HEK293 (cell line): ENCODE data around the gene AKT2.

Source experiments
- CTCF ChIP-seq: fragments of 450-650 bp; formaldehyde crosslinking; IDR thresholded peaks from 2 replicates; pipeline ENCODE4 v1.5.1; 2016; ENCODE audit warnings: missing biosample characterization, missing genetic modification characterization
- KLF1 ChIP-seq: fragments of 450-650 bp; formaldehyde crosslinking; IDR thresholded peaks from 2 replicates; pipeline ENCODE4 v1.5.1; 2016; ENCODE audit warnings: missing biosample characterization, missing genetic modification characterization
- PBX3 ChIP-seq: sonication (generic); formaldehyde crosslinking; IDR thresholded peaks from 2 replicates; pipeline ENCODE4 v1.8.1; 2022; ENCODE audit warnings: mild to moderate bottlenecking, moderate library complexity, missing genetic modification reagents
- PRDM10 ChIP-seq: fragments of 450-650 bp; formaldehyde crosslinking; IDR thresholded peaks from 2 replicates; pipeline ENCODE4 v1.5.1; 2016; ENCODE audit warnings: missing biosample characterization, missing genetic modification characterization
- RBAK ChIP-seq: fragments of 450-650 bp; formaldehyde crosslinking; IDR thresholded peaks from 2 replicates; pipeline ENCODE4 v1.5.1; 2016; ENCODE audit warnings: missing biosample characterization, missing genetic modification characterization
- SALL2 ChIP-seq: fragments of 450-650 bp; formaldehyde crosslinking; IDR thresholded peaks from 2 replicates; pipeline ENCODE4 v1.5.0; 2017; ENCODE audit warnings: missing biosample characterization, mild to moderate bottlenecking, missing genetic modification characterization, borderline replicate concordance
- ZBTB1 ChIP-seq: fragments of 450-650 bp; formaldehyde crosslinking; IDR thresholded peaks from 2 replicates; pipeline ENCODE4 v1.5.1; 2016; ENCODE audit warnings: missing biosample characterization, missing genetic modification characterization
- ZNF311 ChIP-seq: fragments of 450-650 bp; formaldehyde crosslinking; IDR thresholded peaks from 2 replicates; pipeline ENCODE4 v1.5.1; 2017; ENCODE audit warnings: missing biosample characterization, missing genetic modification characterization, borderline replicate concordance
- ZNF600 ChIP-seq: fragments of 450-650 bp; formaldehyde crosslinking; IDR thresholded peaks from 2 replicates; pipeline ENCODE4 v1.5.1; 2016; ENCODE audit warnings: missing biosample characterization, missing genetic modification characterization

GRCh38 chr19:40321566-40322270 lies 36.6 kb upstream of the AKT2 start:
- no peak for TF ChIP-seq CTCF (tag by site-specific recombination)
- TF ChIP-seq PRDM10 (tag by site-specific recombination) = no peak
- TF ChIP-seq RBAK (tag by site-specific recombination) = no peak
- TF ChIP-seq SALL2 (tag by site-specific recombination) = no peak
- TF ChIP-seq ZBTB1 = no peak
- no peak for TF ChIP-seq ZNF311 (tag by site-specific recombination)
- TF ChIP-seq KLF1 = no peak
- TF ChIP-seq PBX3 = no peak
- TF ChIP-seq ZNF600 (tag by site-specific recombination) = no peak
